Muscle of leg (tissue), 11 donors: ENCODE measurements around the gene EPB41L1. TPM values are rescaled to one million over a fixed set of nuclear protein-coding genes. Genes with fewer than 3 reads are reported as not detected.

Experiments used
- DNase-seq: peaks from one replicate; pipeline ENCODE4 v3.0.0; 2013
- H3K27ac ChIP-seq: one replicate; pipeline ENCODE4 v1.5.1; 2013; ENCODE audit warnings: mild to moderate bottlenecking, low read length, control low read depth
- H3K27me3 ChIP-seq: one replicate; pipeline ENCODE4 v1.6.1; 2013; ENCODE audit warnings: low read length; ENCODE audit not compliant: control insufficient read depth, insufficient read depth
- H3K36me3 ChIP-seq: one replicate; pipeline ENCODE4 v1.6.1; 2013; ENCODE audit warnings: low read length; ENCODE audit not compliant: control insufficient read depth, insufficient read depth
- H3K4me1 ChIP-seq: one replicate; pipeline ENCODE4 v1.6.1; 2013; ENCODE audit warnings: low read length; ENCODE audit not compliant: control insufficient read depth, insufficient read depth
- H3K4me3 ChIP-seq: one replicate; pipeline ENCODE4 v1.5.1; 2013; ENCODE audit warnings: low read length, control low read depth
- H3K9me3 ChIP-seq: replicated peaks from 2 replicates; pipeline ENCODE4 v1.6.1; 2013; ENCODE audit warnings: low read depth, low read length; ENCODE audit not compliant: control insufficient read depth
- WGBS: methylation state at CpG from one replicate; pipeline ENCODE4 v1.1.5; 2013; ENCODE audit warnings: missing lambda C conversion rate; ENCODE audit not compliant: insufficient coverage; 5-methylcytosine and 5-hydroxymethylcytosine counted together
- polyA plus RNA-seq, 8 donors: library from polyadenylated mRNA; unstranded; fragments of 120-200 nt; gene quantifications; one replicate each; pipeline versions ENCODE4 v1.2.1 to v1.2.3, GENCODE V29; 2013; ENCODE audit warnings: inconsistent platforms in 1 of 8, low replicate concordance in 1 of 8; ENCODE audit not compliant: insufficient read length in 8 of 8, insufficient read depth in 1 of 8
- total RNA-seq: library from RNA; stranded (reverse); fragments of 120-200 nt; gene quantifications from one replicate; pipeline ENCODE4 v1.2.4, GENCODE V29; 2013

The EPB41L1 gene
- total and polyA plus RNA-seq, 9 donors = 14.3 to 37.6 (median 25.1) TPM

DNA sequence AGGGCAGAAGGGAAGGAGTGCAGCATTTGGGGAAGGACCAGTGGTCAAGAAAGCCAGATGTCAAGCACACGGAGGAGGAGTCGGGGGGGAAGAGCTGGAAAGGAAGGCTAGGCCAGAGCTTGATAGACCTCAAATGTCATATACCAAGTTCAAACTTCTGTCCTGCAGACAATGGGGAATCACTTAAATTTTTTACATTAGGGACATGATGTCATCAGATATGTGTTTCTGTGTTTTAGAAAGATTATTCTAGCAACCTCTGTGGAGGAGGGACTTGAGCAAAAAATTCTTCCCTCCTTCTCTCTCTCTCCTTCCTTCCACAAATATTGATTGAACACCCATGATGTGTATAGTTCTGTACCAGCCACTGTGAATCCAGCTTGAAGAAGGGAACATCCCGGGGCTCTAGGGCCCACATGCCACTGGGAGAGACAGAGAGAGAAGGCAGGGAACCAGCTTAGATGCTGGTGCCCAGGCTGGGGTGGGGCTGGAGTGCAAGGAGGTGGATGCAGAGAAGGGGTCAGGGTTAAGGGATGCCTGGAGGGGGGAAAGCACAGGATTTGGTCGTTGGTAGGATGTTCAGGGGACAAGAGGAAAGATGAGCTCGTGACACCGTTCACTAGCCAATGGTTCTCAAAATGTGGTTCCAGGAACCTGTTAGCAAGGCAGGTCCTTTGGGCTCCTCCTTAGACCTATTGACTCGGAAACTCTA, 61.9 kb downstream of the EPB41L1 start:
- WGBS = 72% methylated on average over 5 of the region's 7 CpGs

GRCh38 chr20:36217226-36217625, 62.7 kb downstream of the EPB41L1 start:
- DNase-seq = no peak
- H3K4me1 ChIP-seq = no peaks in the 10 kb centered on the region
- no peak overlapping the region for H3K4me3 ChIP-seq
- H3K36me3 ChIP-seq = peaks cover 27% of the 10 kb centered on the region
- H3K27ac ChIP-seq = no peak overlapping the region
- H3K9me3 ChIP-seq = no peaks in the 10 kb centered on the region
- WGBS = 64% methylated on average over 3 of the region's 4 CpGs
- H3K27me3 ChIP-seq = no peaks in the 10 kb centered on the region

More for the DNA sequence above, 61.9 kb downstream of the EPB41L1 start:
- H3K4me1 ChIP-seq = no peaks in the 10 kb centered on the region
- H3K9me3 ChIP-seq = no peaks in the 10 kb centered on the region
- peaks cover 24% of the 10 kb centered on the region for H3K36me3 ChIP-seq
- no peak overlapping the region for H3K4me3 ChIP-seq
- no peaks in the 10 kb centered on the region for H3K27me3 ChIP-seq
- no peak overlapping the region for H3K27ac ChIP-seq
- DNase-seq = no peak

DNA sequence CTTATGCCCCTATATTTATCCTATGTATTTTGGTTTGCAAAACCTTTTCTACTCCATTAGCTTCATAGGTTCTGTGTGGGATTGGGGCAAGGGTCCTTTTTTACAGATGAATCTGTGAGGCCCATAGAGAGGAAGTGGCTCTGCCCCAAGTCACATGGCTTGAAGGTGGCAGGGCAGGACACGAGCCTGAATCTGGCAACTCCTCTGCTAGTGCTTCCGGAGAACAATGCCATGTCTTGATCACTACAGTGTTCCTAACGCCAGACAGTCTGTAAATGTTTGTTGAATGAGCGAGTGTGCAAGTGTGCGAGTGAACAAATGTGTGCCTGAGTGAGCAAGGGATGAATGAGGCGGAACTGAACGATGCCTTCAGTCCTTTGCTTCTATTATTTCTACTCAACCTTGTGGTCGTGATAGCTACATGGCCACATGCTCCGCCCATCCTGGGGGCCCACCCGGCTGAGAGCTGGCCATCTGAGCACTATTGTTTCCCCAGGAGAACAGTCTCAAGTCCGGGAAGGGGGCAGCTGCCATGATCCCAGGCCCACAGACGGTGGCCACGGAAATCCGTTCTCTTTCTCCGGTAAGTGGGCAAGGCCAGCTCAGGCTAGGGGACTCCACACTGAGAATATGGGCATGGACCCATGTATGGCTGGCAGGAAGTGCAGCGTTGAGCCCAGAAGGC, 64.0 kb downstream of the EPB41L1 start:
- Histone ChIP-seq H3K36me3 (peaks cover 25% of the 10 kb centered on the region), H3K9me3 (no peaks in the 10 kb centered on the region)

DNA sequence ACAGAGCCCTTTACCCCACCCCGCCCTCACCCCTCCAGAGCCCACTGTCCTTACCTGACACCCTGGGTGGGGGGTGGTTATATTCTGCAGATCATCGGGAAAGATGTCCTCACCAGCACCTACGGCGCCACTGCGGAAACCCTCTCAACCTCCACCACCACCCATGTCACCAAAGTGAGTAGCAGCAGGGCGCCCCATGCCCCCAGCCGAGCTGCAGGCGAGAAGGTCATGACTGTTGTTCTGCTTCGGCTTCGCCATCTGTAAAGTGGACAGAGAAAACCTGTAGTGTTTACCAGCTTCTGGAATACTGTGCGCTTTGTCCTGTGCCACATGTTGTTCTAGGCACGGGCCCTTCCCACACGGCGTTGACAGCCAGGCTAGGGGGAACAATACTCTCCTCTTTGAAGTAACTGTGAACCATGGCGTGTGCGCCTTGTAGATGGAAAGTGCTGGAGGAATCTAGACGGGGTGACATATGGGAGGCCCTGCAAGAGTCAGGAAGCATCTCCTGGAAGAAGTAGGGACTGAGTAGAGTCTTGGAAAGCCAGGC, 65.2 kb downstream of the EPB41L1 start:
- H3K27me3 ChIP-seq = no peaks in the 10 kb centered on the region
- H3K4me1 ChIP-seq = no peaks in the 10 kb centered on the region
- no peaks in the 10 kb centered on the region for H3K9me3 ChIP-seq
- WGBS = 84% methylated on average over 10 of the region's 17 CpGs
- H3K4me3 ChIP-seq = no peak overlapping the region
- no peak overlapping the region for H3K27ac ChIP-seq
- peaks cover 22% of the 10 kb centered on the region for H3K36me3 ChIP-seq
- no peak for DNase-seq

More for the DNA sequence above, 64.0 kb downstream of the EPB41L1 start:
- Histone ChIP-seq H3K4me1 (no peaks in the 10 kb centered on the region), H3K27me3 (no peaks in the 10 kb centered on the region), H3K27ac (no peak overlapping the region), H3K4me3 (no peak overlapping the region)
- DNase-seq = no peak
- 78% methylated on average over 12 of the region's 16 CpGs for WGBS

GRCh38 chr20:36225666-36226065, 71.1 kb downstream of the EPB41L1 start:
- WGBS = 81% methylated on average over 7 of the region's 7 CpGs
- no peaks in the 10 kb centered on the region for H3K9me3 ChIP-seq
- H3K36me3 ChIP-seq = peaks cover 11% of the 10 kb centered on the region
- no peaks in the 10 kb centered on the region for H3K27me3 ChIP-seq
- H3K4me1 ChIP-seq = no peaks in the 10 kb centered on the region
- H3K4me3 ChIP-seq = no peak overlapping the region
- no peak overlapping the region for H3K27ac ChIP-seq
- DNase-seq = no peak

DNA sequence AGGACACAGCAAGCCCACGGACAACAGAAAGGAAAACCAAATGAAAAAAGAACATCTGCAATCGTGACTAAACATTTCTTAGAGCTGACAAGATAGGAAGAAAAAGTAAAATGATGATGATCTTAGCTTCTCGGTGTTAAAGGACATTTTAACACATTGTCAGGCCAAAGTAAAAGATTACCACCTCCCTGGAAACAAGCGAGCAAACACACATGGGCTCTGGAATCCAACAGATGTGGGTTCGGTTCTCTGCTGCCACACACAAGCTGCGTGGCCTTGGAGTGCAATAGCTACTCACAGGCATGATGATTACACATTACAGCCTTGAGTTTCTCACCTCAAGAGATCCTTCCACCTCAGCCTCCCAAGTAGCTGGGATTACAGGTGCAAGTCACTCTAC, 74.2 kb downstream of the EPB41L1 start:
- DNase-seq = no peak
- no peak overlapping the region for H3K4me3 ChIP-seq
- peaks cover 5% of the 10 kb centered on the region for H3K36me3 ChIP-seq
- no peaks in the 10 kb centered on the region for H3K4me1 ChIP-seq
- WGBS = 100% methylated on average over 2 of the region's 6 CpGs
- no peak overlapping the region for H3K27ac ChIP-seq
- H3K27me3 ChIP-seq = no peaks in the 10 kb centered on the region
- H3K9me3 ChIP-seq = no peaks in the 10 kb centered on the region

- no peak for DNase-seq
- Histone ChIP-seq H3K9me3 (no peaks in the 10 kb centered on the region), H3K4me3 (no peak overlapping the region), H3K27me3 (no peaks in the 10 kb centered on the region), H3K27ac (no peak overlapping the region), H3K36me3 (peaks cover 5% of the 10 kb centered on the region), H3K4me1 (peaks cover 2% of the 10 kb centered on the region)
- WGBS = no CpG with 5 or more reads among the region's 3 CpGs
These were observed 75.5 kb downstream of the EPB41L1 start for GRCh38 chr20:36230019-36230418.

DNA sequence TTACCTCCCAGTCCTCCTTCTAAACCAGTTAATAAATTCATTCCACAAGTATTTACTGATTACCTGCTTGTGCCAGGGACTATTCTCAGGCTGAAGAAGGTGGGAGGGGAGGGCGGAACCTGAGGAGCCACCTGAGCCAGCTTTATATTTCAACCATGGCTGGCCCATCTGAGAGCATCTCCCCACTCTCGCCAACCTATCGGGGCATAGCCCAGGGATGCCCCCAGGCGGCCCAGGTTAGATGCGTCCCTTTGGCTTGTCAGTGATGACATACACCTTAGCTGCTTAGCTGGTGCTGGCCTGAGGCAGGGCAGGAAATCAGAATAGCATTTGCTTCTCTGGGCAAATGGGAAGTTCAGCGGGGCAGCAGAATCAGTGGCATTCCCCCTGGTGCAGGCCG, 76.8 kb downstream of the EPB41L1 start:
- WGBS = 94% methylated on average over 5 of the region's 7 CpGs
- no peaks in the 10 kb centered on the region for H3K27me3 ChIP-seq
- peaks cover 5% of the 10 kb centered on the region for H3K36me3 ChIP-seq
- peaks cover 6% of the 10 kb centered on the region for H3K4me1 ChIP-seq
- H3K4me3 ChIP-seq = no peak overlapping the region
- H3K27ac ChIP-seq = no peak overlapping the region
- no peak for DNase-seq
- no peaks in the 10 kb centered on the region for H3K9me3 ChIP-seq

- Histone ChIP-seq H3K4me1 (peaks cover 13% of the 10 kb centered on the region), H3K27me3 (no peaks in the 10 kb centered on the region), H3K36me3 (peaks cover 7% of the 10 kb centered on the region), H3K4me3 (no peak overlapping the region), H3K27ac (no peak overlapping the region), H3K9me3 (no peaks in the 10 kb centered on the region)
- no peak for DNase-seq
- 70% methylated on average over 3 of the region's 4 CpGs for WGBS
These were observed 80.3 kb downstream of the EPB41L1 start for GRCh38 chr20:36234771-36235320.
